Measurements from ENCODE around the gene ALOX5AP.

DNA sequence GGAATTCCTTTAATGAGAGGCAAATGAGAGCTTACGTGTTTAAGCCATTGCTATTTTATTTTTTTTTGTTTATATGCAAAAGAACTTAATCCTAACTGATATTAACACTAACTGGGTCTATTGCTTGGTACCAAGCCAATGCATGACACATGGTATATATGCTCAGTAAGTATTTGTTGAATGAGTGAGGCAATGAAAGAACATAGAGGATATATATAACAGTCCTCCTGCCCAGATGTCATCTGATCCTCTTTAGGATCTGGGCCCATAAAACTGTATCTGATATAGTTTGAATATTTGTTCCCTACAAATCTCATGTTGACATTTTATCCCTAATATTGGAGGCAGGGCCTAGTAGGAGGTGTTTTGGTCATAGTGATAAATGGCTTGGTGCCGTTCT lies 13.0 kb upstream of the ALOX5AP start:
- TF ChIP-seq, protein P1, sequence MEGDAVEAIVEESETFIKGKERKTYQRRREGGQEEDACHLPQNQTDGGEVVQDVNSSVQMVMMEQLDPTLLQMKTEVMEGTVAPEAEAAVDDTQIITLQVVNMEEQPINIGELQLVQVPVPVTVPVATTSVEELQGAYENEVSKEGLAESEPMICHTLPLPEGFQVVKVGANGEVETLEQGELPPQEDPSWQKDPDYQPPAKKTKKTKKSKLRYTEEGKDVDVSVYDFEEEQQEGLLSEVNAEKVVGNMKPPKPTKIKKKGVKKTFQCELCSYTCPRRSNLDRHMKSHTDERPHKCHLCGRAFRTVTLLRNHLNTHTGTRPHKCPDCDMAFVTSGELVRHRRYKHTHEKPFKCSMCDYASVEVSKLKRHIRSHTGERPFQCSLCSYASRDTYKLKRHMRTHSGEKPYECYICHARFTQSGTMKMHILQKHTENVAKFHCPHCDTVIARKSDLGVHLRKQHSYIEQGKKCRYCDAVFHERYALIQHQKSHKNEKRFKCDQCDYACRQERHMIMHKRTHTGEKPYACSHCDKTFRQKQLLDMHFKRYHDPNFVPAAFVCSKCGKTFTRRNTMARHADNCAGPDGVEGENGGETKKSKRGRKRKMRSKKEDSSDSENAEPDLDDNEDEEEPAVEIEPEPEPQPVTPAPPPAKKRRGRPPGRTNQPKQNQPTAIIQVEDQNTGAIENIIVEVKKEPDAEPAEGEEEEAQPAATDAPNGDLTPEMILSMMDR (conservative IDR thresholded peaks at IDR 0.05; ENCODE audit: low read depth, low read length) = no peak
- TF ChIP-seq EZH2 (IDR thresholded peaks at IDR 0.05; ENCODE audit: low read length, unreplicated experiment) = no peak
- TF ChIP-seq EZH2phosphoT487 (IDR thresholded peaks at IDR 0.05; ENCODE audit: borderline replicate concordance, low read length) = no peak

Data from PC-3 (cell line).